ENCODE data around the gene IFI16.

The IFI16 gene

GRCh38 chr1:159088546-159089183 is 79.0 kb downstream of the IFI16 start:
- no peak overlapping the region for H3K4me3 ChIP-seq (ENCODE audit: low read depth, low read length)
- no peak for TF ChIP-seq CTCF (IDR thresholded peaks at IDR 0.05; ENCODE audit: low read depth, low read length)
- in situ Hi-C loops (cut with HindIII; ENCODE audit: low sequenced_read_pairs), result no loop called here
- no peak for DNase-seq (ENCODE audit: low read depth, low spot score)

- in situ Hi-C loops (cut with HindIII; ENCODE audit: low sequenced_read_pairs), result no loop called here
- peak; percentile 42 for TF ChIP-seq CTCF (IDR thresholded peaks at IDR 0.05; ENCODE audit: low read depth, low read length)
- DNase-seq (ENCODE audit: low read depth, low spot score), result no peak
- H3K4me3 ChIP-seq (ENCODE audit: low read depth, low read length), result no peak overlapping the region
Measured at GRCh38 chr1:159089184-159089791, 79.6 kb downstream of the IFI16 start.

- in situ Hi-C loops (cut with HindIII; ENCODE audit: low sequenced_read_pairs), result no loop called here
- H3K4me3 ChIP-seq (ENCODE audit: low read depth, low read length), result no peak overlapping the region
- peak; percentile 37 for DNase-seq (ENCODE audit: low read depth, low spot score)
- no peak for TF ChIP-seq CTCF (IDR thresholded peaks at IDR 0.05; ENCODE audit: low read depth, low read length)
Measured at GRCh38 chr1:159090286-159091179, 80.8 kb downstream of the IFI16 start.

- in situ Hi-C loops (cut with HindIII; ENCODE audit: low sequenced_read_pairs), result no loop called here
- TF ChIP-seq CTCF (IDR thresholded peaks at IDR 0.05; ENCODE audit: low read depth, low read length), result no peak
- no peak for DNase-seq (ENCODE audit: low read depth, low spot score)
- H3K4me3 ChIP-seq (ENCODE audit: low read depth, low read length), result no peak overlapping the region
Measured at GRCh38 chr1:159091180-159091560, 81.5 kb downstream of the IFI16 start.

GRCh38 chr1:159091607-159092031 is 81.9 kb downstream of the IFI16 start:
- in situ Hi-C loops (cut with HindIII; ENCODE audit: low sequenced_read_pairs), result no loop called here
- no peak overlapping the region for H3K4me3 ChIP-seq (ENCODE audit: low read depth, low read length)
- peak; percentile 33 for DNase-seq (ENCODE audit: low read depth, low spot score)
- no peak for TF ChIP-seq CTCF (IDR thresholded peaks at IDR 0.05; ENCODE audit: low read depth, low read length)

GRCh38 chr1:159092036-159092760 is 82.5 kb downstream of the IFI16 start:
- DNase-seq (ENCODE audit: low read depth, low spot score), result peak; percentile 75
- TF ChIP-seq CTCF (IDR thresholded peaks at IDR 0.05; ENCODE audit: low read depth, low read length), result no peak

More at GRCh38 chr1:159092036-159092760, 82.5 kb downstream of the IFI16 start:
- in situ Hi-C loops (cut with HindIII; ENCODE audit: low sequenced_read_pairs), result no loop called here
- H3K4me3 ChIP-seq (ENCODE audit: low read depth, low read length), result no peak overlapping the region

Data from astrocyte of the spinal cord (primary cell).